Lower leg skin (tissue), 4 donors: Measurements from ENCODE around the gene CACNA1G. TPM values are rescaled to one million over a fixed set of nuclear protein-coding genes. Genes with fewer than 3 reads are reported as not detected.

Experiments used
- DNase-seq, 2 donors: peaks; one replicate each; pipeline ENCODE4 v3.0.0-alpha.2; 2019; ENCODE audit warnings: low spot score in 2 of 2
- H3K4me3 ChIP-seq: fragments of 200-600 bp; sonication (generic); 2 replicates; pipeline ENCODE4 v1.5.1; 2017; ENCODE audit warnings: mild to moderate bottlenecking, low read depth; ENCODE audit not compliant: poor library complexity, severe bottlenecking
- CTCF ChIP-seq, 3 donors: fragments of 450-650 bp; IDR thresholded peaks; one replicate each; pipeline ENCODE4 v1.5.1; 2016; ENCODE audit warnings: antibody characterized with exemption in 3 of 3, mild to moderate bottlenecking in 3 of 3, moderate library complexity in 2 of 3
- POLR2A ChIP-seq, 2 donors: fragments of 450-650 bp; IDR thresholded peaks; one replicate each; pipeline ENCODE4 v1.6.1; 2016 to 2017; ENCODE audit warnings: antibody characterized with exemption in 2 of 2, mild to moderate bottlenecking in 1 of 2, moderate library complexity in 1 of 2
- WGBS, 2 donors: methylation state at CpG; one replicate each; pipeline ENCODE4 v1.1.5; 2018; 5-methylcytosine and 5-hydroxymethylcytosine counted together
- intact Hi-C: fragments of 100-400 bp; cut with DNase I; formaldehyde crosslinking; loops from one replicate; pipeline ENCODE4 v1.15.0; 2023; ENCODE audit warnings: low total_unique reads
- total RNA-seq, 4 donors: library from RNA; depleted of rRNA; stranded (reverse); fragments of >200 nt; gene quantifications; one replicate each; pipeline ENCODE4 v1.1.0, GENCODE V29; 2016

Gene CACNA1G
- total RNA-seq, 4 donors from 2014 or later = 1.3 to 3.1 (median 1.8) TPM

- H3K4me3 ChIP-seq = no peak overlapping the region
- intact Hi-C loops = no loop called here
- TF ChIP-seq POLR2A (IDR thresholded peaks at IDR 0.05) (no peak), CTCF (IDR thresholded peaks at IDR 0.05) (no peak)
- WGBS, 2 donors = 88 to 92% methylated on average over 7 of the region's 7 CpGs
- no peak for DNase-seq
These were observed 59.0 kb downstream of the CACNA1G start for GRCh38 chr17:50619489-50619888.

GRCh38 chr17:50620237-50620636 is 59.7 kb downstream of the CACNA1G start:
- intact Hi-C loops = loop anchor here (10.0 kb wide), 1 partner anchor 135 kb away; no protein-coding TSS in a partner anchor
- no peak overlapping the region for H3K4me3 ChIP-seq
- no peak for DNase-seq
- WGBS, 2 donors = 74 to 80% methylated on average over 5 of the region's 5 CpGs
- TF ChIP-seq CTCF (IDR thresholded peaks at IDR 0.05) (no peak), POLR2A (IDR thresholded peaks at IDR 0.05) (no peak)

GRCh38 chr17:50620858-50621257 is 60.3 kb downstream of the CACNA1G start:
- H3K4me3 ChIP-seq = no peak overlapping the region
- WGBS, 2 donors = 74 to 78% methylated on average over 17 of the region's 17 CpGs
- TF ChIP-seq POLR2A (IDR thresholded peaks at IDR 0.05) (no peak), CTCF (IDR thresholded peaks at IDR 0.05) (no peak)
- intact Hi-C loops = loop anchor here (10.0 kb wide), 1 partner anchor 136 kb away; no protein-coding TSS in a partner anchor
- no peak for DNase-seq

GRCh38 chr17:50621574-50622031 is 61.1 kb downstream of the CACNA1G start:
- no peak for DNase-seq
- 72 to 81% methylated on average over 16 of the region's 16 CpGs for WGBS, 2 donors
- intact Hi-C loops = loop anchor here (10.0 kb wide), 1 partner anchor 137 kb away; no protein-coding TSS in a partner anchor
- H3K4me3 ChIP-seq = no peak overlapping the region
- TF ChIP-seq CTCF (IDR thresholded peaks at IDR 0.05) = no peak
- no peak for TF ChIP-seq POLR2A (IDR thresholded peaks at IDR 0.05)

GRCh38 chr17:50624321-50624934 is 63.9 kb downstream of the CACNA1G start:
- DNase-seq = no peak
- intact Hi-C loops = loop anchor here (10.0 kb wide), 1 partner anchor 140 kb away; no protein-coding TSS in a partner anchor
- H3K4me3 ChIP-seq = no peak overlapping the region
- WGBS, 2 donors = 76 to 80% methylated on average over 7 of the region's 7 CpGs
- TF ChIP-seq CTCF (IDR thresholded peaks at IDR 0.05) (no peak), POLR2A (IDR thresholded peaks at IDR 0.05) (no peak)
